ENCODE data around the gene ABCB10. TPM values are rescaled to one million over a fixed set of nuclear protein-coding genes. Genes with fewer than 3 reads are reported as not detected.
"Not testable (repeated sequence)": the region's sequence is repeated elsewhere in the genome, so short reads cannot be mapped to it uniquely, and the experiment has no call there.

ABCB10 gene
- total RNA-seq, 1 donor = 18.6 TPM

DNA sequence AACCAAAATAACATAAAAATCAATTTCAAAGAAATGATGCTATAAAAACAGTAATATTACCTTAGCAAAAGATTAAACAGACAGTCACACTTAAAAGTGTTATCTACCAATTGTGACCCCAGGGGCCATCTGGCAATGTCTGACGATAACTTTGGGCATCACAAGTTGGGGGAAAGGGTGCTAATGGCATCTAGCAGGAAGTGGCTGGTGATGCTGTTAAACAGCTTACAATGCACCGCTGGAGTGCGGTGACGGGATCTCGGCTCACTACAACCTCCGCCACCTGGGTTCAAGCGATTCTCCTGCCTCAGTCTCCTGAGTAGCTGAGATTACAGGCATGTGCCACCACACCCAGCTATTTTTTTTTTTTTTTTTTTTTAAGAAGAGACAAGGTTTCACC, 78.0 kb downstream of the ABCB10 start:
- no peak for DNase-seq (ENCODE audit: low read depth in 2 of 3, low spot score in 2 of 3)

- DNase-seq (ENCODE audit: low read depth in 2 of 3, low spot score in 2 of 3) = no peak
Observed at GRCh38 chr1:229479660-229480399, 78.7 kb downstream of the ABCB10 start.

DNA sequence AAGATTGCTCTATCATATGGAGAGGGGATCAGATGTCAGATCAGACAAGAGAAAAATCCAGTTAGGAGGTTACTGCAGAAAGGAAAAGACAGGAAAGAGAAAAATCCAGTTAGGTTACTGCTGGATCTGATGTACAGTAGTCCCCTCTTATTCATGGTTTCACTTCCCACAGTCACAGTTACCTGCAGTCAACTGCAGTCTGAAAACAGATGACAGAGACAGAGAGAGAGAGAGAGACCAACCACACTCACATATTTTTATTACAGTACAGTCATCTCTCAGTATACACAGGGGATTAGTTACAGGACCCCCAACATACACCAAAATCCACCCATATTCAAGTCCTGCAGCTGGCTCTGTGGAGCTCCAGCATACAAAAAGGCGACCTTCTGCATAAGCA, 79.7 kb downstream of the ABCB10 start:
- no peak for DNase-seq (ENCODE audit: low read depth in 2 of 3, low spot score in 2 of 3)

DNA sequence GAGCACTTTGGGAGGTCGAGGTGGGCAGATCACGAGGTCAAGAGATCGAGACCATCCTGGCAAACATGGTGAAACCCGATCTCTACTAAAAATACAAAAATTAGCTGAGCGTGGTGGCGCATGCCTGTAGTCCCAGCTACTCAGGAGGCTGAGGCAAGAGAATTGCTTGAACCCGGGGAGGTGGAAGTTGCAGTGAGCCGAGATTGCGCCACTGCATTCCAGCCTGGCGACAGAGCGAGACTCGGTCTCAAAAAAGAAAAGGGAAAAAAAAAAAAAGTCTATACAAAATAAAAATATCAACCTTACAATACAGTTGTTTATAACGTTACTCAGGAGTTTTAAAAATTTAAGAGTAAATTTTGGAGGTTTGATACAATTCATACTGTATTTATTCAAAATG, 82.6 kb downstream of the ABCB10 start:
- DNase-seq (ENCODE audit: low read depth in 2 of 3, low spot score in 2 of 3) = not testable (repeated sequence)

- DNase-seq (ENCODE audit: low read depth in 2 of 3, low spot score in 2 of 3) = no peak
Observed at GRCh38 chr1:229474509-229474908, 84.0 kb downstream of the ABCB10 start.

- no peak for DNase-seq (ENCODE audit: low read depth in 2 of 3, low spot score in 2 of 3)
Observed at GRCh38 chr1:229471175-229471574, 87.3 kb downstream of the ABCB10 start.

DNA sequence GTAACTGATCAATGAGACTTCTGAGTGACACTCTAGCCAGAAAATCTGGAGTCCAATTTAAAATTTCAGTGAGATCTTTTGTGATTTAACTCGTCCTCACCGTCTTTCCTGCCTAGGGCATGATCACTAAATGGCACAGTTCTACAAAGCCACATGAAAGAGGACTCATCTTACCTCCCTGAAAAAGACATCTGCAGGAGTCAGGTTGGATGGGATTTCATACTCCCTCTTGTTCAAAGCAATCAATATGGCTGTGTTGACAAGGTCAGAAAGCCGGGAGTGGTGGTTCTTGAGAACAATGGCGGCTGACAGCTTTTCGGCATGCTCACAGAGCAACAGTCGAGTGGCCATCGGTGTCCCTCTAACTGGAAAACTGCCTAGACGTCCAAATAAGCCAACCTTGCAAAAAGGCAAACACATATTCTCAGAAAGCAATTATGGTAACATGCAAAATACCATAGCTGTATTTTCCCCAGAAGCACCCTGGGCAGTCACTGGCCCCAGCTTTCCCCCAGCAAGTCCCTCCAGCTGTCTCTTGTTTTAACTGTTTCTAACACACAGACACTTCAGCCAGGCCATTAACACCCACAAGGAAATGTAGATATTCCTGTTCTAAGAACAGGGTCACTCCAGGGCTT, 88.0 kb downstream of the ABCB10 start:
- no peak for DNase-seq (ENCODE audit: low read depth in 2 of 3, low spot score in 2 of 3)

GRCh38 chr1:229466887-229467286, 91.6 kb downstream of the ABCB10 start:
- DNase-seq (ENCODE audit: low read depth in 2 of 3, low spot score in 2 of 3) = no peak

Small RNA genes lying within 50 kb of the gene (small RNA-seq; reads per million reads assigned to genes)
- gene HMGN2P19 (not detected), gene RNA5SP78 (not detected), gene RNU4-21P (not detected)

Other genes starting within 250 kb of the ABCB10 start
- 3.0 TPM for gene CCSAP, start 215.7 kb downstream of the ABCB10 start, total RNA-seq
- gene ACTA1, start 124.6 kb downstream of the ABCB10 start, total RNA-seq = not detected
- gene NUP133, start 50.4 kb downstream of the ABCB10 start, total RNA-seq = 37.2 TPM
- 21.3 TPM for gene TAF5L, start 67.4 kb upstream of the ABCB10 start, total RNA-seq
- 10.2 TPM for gene URB2, start 67.5 kb upstream of the ABCB10 start, total RNA-seq